H1 (cell line): ENCODE results near the gene ANKRD13B. TPM values are rescaled to one million over a fixed set of nuclear protein-coding genes. Genes with fewer than 3 reads are reported as not detected.

Source experiments
- CTBP2 ChIP-seq: IDR thresholded peaks from 2 replicates; pipeline ENCODE4 v1.7.0; 2011; ENCODE audit warnings: borderline replicate concordance, mild to moderate bottlenecking, moderate library complexity, mixed read lengths, low read length; ENCODE audit not compliant: insufficient read depth, insufficient read length
- EP300 ChIP-seq, 2 experiments: IDR thresholded peaks; 1 replicate in 1 of 2; 2 replicates in 1 of 2; pipeline ENCODE4 v1.6.1; 2011 to 2012; ENCODE audit warnings: low read depth in 2 of 2, low read length in 2 of 2, mild to moderate bottlenecking in 2 of 2, borderline replicate concordance in 1 of 2, inconsistent platforms in 1 of 2, moderate library complexity in 1 of 2
- EZH2 ChIP-seq: fragments of 200-600 bp; sonication (generic); IDR thresholded peaks from 2 replicates; pipeline ENCODE4 v1.7.1; 2012; ENCODE audit warnings: low read depth, mild to moderate bottlenecking, moderate library complexity, low read length, inconsistent platforms; ENCODE audit not compliant: severe bottlenecking
- JUN ChIP-seq: IDR thresholded peaks from 2 replicates; pipeline ENCODE4 v1.6.1; 2011; ENCODE audit warnings: low read depth, mild to moderate bottlenecking, improper control_type of control experiment, low read length
- RBBP5 ChIP-seq: IDR thresholded peaks from 2 replicates; pipeline ENCODE4 v1.7.1; 2012; ENCODE audit warnings: low read depth, mild to moderate bottlenecking, inconsistent platforms, low read length, moderate library complexity, borderline replicate concordance
- RFX5 ChIP-seq: IDR thresholded peaks from 2 replicates; pipeline ENCODE4 v1.6.1; 2011; ENCODE audit warnings: low read depth, low read length, improper control_type of control experiment, borderline replicate concordance
- polyA plus RNA-seq, 7 experiments: library from polyadenylated mRNA; depleted of rRNA in 3 of 7; stranded (reverse) in 5 of 7; unstranded in 2 of 7; fragments of >200 nt in 5 of 7; fragments of 200-250 nt in 2 of 7; gene quantifications; 1 replicate in 5 of 7; 2 replicates in 1 of 7; 4 replicates in 1 of 7; pipeline versions ENCODE4 v1.2.1 to v1.2.3, GENCODE V29; 2011 to 2013; ENCODE audit warnings: missing spikeins in 2 of 7, mixed read lengths in 2 of 7
- total RNA-seq: library from RNA; stranded (reverse); fragmentation: NEBNext Ultra II Directional; extraction: Animal tissue kit (Norgen Biotek cat#: 25700); gene quantifications from 2 replicates; pipeline ENCODE4 v1.2.1, GENCODE V29; 2021

The ANKRD13B gene
- total and polyA plus RNA-seq, 2 of the 8 experiments (the other 6 are each of a cell fraction or from before 2014, with no cell fraction given), result 16.4 to 48.5 TPM

- TF ChIP-seq CTBP2 (no peak), JUN (no peak), EZH2 (no peak), RBBP5 (no peak), RFX5 (no peak), EP300 (IDR thresholded peaks at IDR 0.05; ENCODE audit: borderline replicate concordance in 1 of 2, low read depth in 2 of 2, low read length in 2 of 2) (no peak)
- TF ChIP-seq, all 59 proteins: peak for 0
Measured at GRCh38 chr17:29614349-29615047, 21.6 kb downstream of the ANKRD13B start (continued).
